HG02943 (cell line): ENCODE data around the gene BPTF.
"Not testable (repeated sequence)": the region's sequence is repeated elsewhere in the genome, so short reads cannot be mapped to it uniquely, and the experiment has no call there.

Experiments used
- ATAC-seq: cut with Tn5 transposase; IDR thresholded peaks from one replicate; pipeline ENCODE4 v1.9.1; 2021; ENCODE audit warnings: mild to moderate bottlenecking, low read depth, moderate library complexity; ENCODE audit not compliant: unreplicated experiment

BPTF gene

DNA sequence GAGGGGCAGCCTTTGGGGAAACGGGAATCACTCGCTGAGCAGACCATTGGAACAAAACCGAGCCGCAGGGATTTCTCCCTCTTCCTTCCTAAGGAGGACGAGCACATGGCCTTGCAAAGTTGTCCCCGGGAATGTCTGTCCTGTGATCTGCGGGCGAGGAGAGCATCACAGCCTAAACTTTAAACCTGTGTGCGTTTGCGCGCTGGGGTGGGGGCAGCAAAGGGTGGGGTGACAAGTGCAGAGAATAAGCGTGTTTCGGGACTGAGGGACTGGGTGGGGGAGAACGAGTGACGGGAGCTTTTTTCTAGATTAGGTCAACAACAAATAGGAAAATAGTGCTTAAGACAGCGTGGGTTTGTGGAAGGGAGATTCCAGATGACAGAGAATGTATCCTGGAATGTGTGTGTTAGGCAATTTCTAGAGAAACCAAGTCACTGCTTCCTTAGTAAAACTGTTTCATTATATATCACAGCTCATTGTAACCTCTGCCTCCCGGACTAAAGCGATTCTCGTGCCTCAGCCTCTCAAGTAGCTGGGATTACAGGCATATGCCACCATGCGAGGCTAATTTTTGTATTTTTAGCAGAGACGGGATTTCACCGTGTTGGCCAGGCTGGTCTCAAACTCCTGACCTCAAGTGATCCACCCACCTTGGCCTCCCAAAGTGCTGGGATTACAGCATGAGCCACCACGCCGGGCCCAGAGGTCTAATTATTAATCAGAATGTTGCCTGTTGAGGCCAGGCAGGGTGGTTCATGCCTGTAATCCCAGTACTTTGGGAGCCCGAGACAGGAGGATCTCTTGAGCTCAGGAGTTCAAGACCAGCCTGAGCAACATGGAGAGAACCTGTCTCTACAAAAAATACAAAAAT is 171.2 kb downstream of the BPTF start, which contains the start of gene C17orf58:
TSS of gene C17orf58 (minus strand) at position 169 of the 871 bp plus-strand sequence. CDS start 271 bp downstream, outside the sequence.
- not testable (repeated sequence) for ATAC-seq

DNA sequence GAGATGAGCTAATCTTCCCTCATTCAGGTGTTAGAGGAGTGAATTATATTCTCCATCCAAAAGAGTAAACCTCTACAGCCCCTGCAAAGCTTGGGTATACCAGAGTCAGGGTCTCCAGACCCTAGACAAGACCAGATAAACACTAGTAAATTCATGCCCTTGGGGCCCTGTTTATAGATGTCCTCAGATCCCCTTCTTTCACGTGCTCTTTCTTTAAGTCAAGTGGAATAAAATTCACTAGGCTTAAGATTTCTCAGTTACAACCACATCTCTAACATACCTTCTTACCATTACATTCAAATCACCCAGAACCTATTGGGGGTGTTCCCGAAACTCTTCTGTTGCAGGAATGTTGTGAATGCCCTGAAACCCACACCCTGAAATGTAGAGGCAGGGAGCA is 173.2 kb downstream of the BPTF start:
- no peak for ATAC-seq

- no peak for ATAC-seq
Observed at GRCh38 chr17:67999291-67999911, 174.1 kb downstream of the BPTF start.

DNA sequence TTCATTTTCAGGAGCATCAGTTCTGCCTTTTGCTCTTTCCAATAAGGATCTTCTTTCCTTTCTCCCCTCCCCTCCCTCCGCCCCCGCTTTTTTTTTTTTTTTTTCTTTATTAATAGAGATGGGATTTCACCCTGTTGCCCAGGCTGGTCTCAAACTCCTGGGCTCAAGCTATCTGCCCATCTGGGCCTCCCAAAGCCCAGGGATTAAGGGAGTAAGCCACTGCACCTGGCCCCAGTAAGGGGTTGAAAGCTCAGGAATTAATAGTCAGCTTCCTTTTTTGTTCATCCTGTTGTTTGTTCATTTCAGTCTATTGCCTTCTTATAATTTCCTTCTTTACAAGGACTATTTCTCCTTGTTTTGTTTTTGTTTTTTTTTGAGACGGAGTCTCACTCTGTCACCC is 178.9 kb downstream of the BPTF start:
- ATAC-seq: no peak

GRCh38 chr17:68006797-68007196 is 181.5 kb downstream of the BPTF start:
- no peak for ATAC-seq

DNA sequence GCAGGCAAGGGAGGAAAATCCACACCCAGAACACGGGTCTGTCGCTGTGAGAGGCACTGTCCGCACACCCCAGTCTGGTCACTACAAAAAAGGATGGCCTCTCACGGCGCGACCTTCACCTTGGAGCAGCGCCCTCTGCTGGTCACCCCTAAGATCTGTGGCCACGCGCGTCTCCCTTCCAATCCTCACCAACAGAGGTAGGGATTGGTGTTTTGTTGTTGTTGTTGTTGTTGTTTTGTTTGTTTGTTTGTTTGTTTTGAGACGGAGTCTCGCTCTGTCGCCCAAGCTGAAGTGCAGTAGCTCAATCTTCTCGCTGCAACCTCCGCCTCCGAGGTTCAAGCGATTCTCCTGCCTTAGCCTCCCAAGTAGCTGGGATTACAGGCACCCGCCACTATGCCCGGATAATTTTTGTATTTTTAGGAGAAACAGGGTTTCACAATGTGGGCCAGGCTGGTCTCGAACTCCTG is 185.9 kb downstream of the BPTF start:
- no peak for ATAC-seq

DNA sequence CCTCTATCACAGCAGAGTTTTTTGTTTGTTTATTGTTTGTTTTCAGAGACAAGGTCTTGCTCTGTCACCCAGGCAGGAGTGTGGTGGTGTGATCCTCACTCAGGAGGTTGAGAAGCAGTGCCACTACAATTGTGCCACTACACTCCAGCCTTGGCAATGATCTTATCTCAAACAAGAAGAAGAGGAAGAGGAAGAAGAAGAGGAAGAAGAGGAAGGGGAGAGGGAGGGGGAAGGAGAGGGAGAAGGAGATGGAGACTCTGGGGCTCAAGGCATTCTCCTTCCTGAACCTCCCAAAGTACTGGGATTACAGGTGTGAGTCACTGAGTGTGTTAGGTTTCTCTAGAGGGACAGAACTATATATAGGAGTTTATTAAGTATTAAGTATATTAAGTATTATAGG is 188.1 kb downstream of the BPTF start:
- no peak for ATAC-seq

- ATAC-seq: no peak
Observed at GRCh38 chr17:68015081-68015723, 189.9 kb downstream of the BPTF start.

GRCh38 chr17:68016838-68017237 is 191.5 kb downstream of the BPTF start:
- no peak for ATAC-seq

GRCh38 chr17:68018493-68018892 is 193.2 kb downstream of the BPTF start:
- ATAC-seq: not testable (repeated sequence)

DNA sequence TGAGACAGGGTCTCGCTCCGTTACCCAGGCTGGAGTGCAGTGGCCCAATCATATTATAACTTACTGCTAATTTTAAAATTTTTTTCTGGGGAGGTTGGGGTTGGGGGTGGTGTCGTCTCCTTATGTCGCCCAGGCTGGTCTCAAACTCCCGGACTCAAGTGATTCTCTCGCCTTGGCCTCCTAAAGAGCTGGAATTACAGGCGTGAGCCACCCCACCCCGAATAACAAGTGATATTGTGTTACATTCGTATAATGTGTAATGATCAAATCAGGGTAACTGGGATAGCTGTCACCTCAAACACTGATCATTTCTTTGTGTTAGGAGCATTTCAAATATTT is 194.0 kb downstream of the BPTF start:
- ATAC-seq: no peak

GRCh38 chr17:68019675-68020408 is 194.5 kb downstream of the BPTF start:
- peak; percentile 87 for ATAC-seq

DNA sequence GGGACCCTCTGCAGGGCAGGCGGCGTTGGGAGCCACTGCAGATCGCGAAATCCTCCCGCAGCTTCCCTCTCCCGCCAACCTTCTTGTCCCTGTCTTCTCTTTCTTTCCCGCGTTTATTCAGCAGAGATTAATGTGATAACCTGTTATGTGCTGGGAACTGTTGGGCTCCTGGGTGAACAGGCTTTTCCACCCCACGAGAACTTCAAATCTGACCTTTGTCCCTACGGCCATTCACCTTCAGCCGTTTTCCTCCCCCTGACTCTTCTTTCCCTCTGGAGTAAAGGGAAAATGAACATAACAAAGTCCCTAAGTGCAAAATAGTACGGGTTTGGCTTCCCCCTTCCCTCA is 195.1 kb downstream of the BPTF start:
- peak; percentile 10 for ATAC-seq

DNA sequence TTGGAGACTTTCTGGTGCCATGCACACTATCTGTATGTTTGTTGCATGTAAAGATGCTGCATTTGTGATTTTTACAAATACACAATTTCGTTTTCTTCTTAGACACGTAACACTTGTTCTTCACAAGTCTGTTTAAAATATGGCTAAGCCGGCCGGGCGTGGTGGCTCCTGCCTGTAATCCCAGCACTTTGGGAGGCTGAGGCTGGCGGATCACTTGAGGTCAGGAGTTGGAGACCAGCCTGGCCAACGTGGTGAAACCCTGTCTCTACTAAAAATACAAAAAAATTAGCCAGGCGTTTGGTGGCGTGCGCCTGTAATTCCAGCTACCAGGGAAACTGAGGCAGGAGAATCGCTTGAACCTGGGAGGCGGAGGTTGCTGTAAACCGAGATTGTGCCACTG is 195.5 kb downstream of the BPTF start:
- not testable (repeated sequence) for ATAC-seq

GRCh38 chr17:68021963-68022362 is 196.7 kb downstream of the BPTF start:
- no peak for ATAC-seq

DNA sequence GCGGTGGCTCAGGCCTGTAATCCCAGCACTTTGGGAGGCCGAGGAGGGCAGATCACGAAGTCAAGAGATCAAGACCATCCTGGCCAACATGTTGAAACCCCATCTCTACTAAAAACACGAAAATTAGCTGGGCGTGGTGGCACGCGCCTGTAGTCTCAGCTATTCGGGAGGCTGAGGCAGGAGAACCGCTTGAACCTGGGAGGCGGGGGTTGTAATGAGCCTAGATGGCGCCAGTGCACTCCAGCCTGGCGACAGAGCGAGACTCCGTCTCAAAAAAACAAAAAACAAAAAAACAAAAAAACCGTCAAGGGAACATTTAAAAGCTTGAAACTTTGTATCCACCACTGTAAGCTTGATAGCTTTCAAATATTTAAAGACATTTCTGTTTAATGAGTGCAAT is 197.2 kb downstream of the BPTF start:
- ATAC-seq: not testable (repeated sequence)

GRCh38 chr17:68029512-68030215 is 204.4 kb downstream of the BPTF start:
- ATAC-seq: no peak
